Mammary epithelial cell (primary cell): ENCODE data around the gene LY86.

Experiments used
- EZH2 ChIP-seq: IDR thresholded peaks from 2 replicates; pipeline ENCODE4 v1.6.1; 2012; ENCODE audit warnings: low read length, inconsistent platforms, borderline replicate concordance
- TF ChIP-seq, protein P1 (sequence below), 2 donors: IDR thresholded peaks in 1 of 2; conservative IDR thresholded peaks in 1 of 2; 2 replicates each; pipeline ENCODE4 v1.5.1; 2011 to 2012; ENCODE audit warnings: inconsistent platforms in 2 of 2, low read length in 2 of 2, mild to moderate bottlenecking in 2 of 2, control low read depth in 1 of 2, low read depth in 1 of 2; ENCODE audit not compliant: insufficient read depth in 1 of 2; ENCODE audit errors: extremely low read depth in 1 of 2

DNA sequence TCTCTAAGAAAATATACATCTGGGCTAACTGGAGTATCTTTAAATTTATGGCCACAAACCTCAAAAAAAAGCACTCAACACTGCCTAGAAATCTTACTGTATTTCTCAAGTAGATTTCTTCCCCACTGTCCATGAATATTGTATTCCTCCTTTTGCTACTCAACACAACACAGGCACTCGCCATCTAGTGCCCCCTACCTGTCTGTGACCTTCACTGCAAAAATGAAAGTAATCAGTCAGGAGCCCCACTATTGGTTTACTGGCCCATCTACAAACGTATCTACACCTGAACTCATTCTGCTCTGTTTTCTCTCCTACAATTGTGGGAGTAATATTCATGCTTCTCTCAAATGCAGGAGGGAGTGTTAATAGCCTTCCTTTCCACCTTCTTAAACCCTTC lies 58.3 kb downstream of the LY86 start:
- TF ChIP-seq, protein P1, sequence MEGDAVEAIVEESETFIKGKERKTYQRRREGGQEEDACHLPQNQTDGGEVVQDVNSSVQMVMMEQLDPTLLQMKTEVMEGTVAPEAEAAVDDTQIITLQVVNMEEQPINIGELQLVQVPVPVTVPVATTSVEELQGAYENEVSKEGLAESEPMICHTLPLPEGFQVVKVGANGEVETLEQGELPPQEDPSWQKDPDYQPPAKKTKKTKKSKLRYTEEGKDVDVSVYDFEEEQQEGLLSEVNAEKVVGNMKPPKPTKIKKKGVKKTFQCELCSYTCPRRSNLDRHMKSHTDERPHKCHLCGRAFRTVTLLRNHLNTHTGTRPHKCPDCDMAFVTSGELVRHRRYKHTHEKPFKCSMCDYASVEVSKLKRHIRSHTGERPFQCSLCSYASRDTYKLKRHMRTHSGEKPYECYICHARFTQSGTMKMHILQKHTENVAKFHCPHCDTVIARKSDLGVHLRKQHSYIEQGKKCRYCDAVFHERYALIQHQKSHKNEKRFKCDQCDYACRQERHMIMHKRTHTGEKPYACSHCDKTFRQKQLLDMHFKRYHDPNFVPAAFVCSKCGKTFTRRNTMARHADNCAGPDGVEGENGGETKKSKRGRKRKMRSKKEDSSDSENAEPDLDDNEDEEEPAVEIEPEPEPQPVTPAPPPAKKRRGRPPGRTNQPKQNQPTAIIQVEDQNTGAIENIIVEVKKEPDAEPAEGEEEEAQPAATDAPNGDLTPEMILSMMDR (conservative IDR thresholded peaks at IDR 0.05 in 1 of 2, IDR thresholded peaks at IDR 0.05 in 1 of 2; ENCODE audit: extremely low read depth in 1 of 2, insufficient read depth in 1 of 2, low read depth in 1 of 2, low read length in 2 of 2) = no peak
- no peak for TF ChIP-seq EZH2
